ENCODE measurements around the gene KRTAP9-7.
"Not testable (repeated sequence)": the region's sequence is repeated elsewhere in the genome, so short reads cannot be mapped to it uniquely, and the experiment has no call there.

Gene KRTAP9-7

DNA sequence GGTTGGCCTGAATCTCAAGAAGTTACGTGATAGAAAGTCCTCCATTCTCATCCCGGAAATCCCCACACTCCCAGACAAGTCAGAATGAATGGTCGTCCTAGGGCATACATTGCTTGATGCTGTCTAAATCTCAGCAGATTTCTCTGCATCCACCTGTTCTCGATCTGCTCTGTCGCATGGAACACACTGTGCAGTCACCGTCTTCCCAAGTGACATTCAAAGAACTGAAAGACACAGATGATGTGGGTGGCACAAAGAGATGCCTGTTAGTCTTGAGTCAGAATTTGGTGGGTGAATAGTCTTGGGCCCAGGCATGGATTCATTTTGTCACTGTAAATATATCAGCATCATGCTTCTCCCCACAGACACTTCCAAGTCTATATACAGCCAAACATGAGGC is 43.8 kb upstream of the KRTAP9-7 start:
- Histone ChIP-seq H3K27me3 (ENCODE audit: insufficient read depth, low read length) (no peaks in the 10 kb centered on the region), H3K4me2 (ENCODE audit: low read length) (no peak overlapping the region), H3K9ac (ENCODE audit: low read length) (no peak overlapping the region), H3K27ac (ENCODE audit: low read depth, low read length, poor library complexity, severe bottlenecking) (no peak overlapping the region), H3K9me2 (ENCODE audit: low read depth, low read length) (no peaks in the 10 kb centered on the region), H3K9me3 (ENCODE audit: low read length) (no peaks in the 10 kb centered on the region), H3K4me3 (ENCODE audit: low read depth, low read length, poor library complexity, severe bottlenecking) (no peak overlapping the region), H3K36me3 (ENCODE audit: insufficient read depth, low read length) (no peaks in the 10 kb centered on the region), H4K20me1 (ENCODE audit: insufficient read depth, low read length) (no peaks in the 10 kb centered on the region), H3K79me2 (ENCODE audit: insufficient read depth, low read length) (no peaks in the 10 kb centered on the region), H2AFZ (ENCODE audit: low read length) (no peak overlapping the region), H3K4me1 (ENCODE audit: insufficient read depth, low read length, severe bottlenecking) (no peaks in the 10 kb centered on the region), H3F3A (ENCODE audit: insufficient read depth, low read length) (no peaks in the 10 kb centered on the region)
- TF ChIP-seq EZH2 (IDR thresholded peaks at IDR 0.05; ENCODE audit: borderline replicate concordance, low read length) = no peak
- TF ChIP-seq, protein P1, sequence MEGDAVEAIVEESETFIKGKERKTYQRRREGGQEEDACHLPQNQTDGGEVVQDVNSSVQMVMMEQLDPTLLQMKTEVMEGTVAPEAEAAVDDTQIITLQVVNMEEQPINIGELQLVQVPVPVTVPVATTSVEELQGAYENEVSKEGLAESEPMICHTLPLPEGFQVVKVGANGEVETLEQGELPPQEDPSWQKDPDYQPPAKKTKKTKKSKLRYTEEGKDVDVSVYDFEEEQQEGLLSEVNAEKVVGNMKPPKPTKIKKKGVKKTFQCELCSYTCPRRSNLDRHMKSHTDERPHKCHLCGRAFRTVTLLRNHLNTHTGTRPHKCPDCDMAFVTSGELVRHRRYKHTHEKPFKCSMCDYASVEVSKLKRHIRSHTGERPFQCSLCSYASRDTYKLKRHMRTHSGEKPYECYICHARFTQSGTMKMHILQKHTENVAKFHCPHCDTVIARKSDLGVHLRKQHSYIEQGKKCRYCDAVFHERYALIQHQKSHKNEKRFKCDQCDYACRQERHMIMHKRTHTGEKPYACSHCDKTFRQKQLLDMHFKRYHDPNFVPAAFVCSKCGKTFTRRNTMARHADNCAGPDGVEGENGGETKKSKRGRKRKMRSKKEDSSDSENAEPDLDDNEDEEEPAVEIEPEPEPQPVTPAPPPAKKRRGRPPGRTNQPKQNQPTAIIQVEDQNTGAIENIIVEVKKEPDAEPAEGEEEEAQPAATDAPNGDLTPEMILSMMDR (IDR thresholded peaks at IDR 0.05; ENCODE audit: low read length) = no peak

DNA sequence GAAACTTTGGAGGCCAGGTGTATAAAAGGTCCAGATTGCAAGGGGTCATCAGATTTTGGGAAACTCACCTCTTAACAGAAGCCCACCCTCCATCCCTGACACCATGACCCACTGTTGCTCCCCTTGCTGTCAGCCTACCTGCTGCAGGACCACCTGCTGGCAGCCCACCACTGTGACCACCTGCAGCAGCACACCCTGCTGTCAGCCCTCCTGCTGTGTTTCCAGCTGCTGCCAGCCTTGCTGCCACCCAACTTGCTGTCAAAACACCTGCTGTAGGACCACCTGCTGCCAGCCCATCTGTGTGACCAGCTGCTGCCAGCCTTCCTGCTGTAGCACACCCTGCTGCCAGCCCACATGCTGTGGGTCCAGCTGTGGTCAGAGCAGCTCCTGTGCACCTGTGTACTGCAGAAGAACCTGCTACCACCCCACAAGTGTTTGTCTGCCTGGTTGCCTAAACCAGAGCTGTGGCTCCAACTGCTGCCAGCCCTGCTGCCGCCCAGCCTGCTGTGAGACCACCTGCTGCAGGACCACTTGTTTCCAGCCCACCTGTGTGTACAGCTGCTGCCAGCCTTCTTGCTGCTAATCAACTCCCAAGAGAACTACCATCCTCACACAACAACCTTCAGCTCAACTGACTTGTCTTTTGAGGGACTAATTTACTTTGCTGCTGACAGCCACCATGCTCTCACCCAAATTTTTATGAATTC is 42.9 kb upstream of the KRTAP9-7 start, which contains the start of gene KRTAP9-3:
TSS of gene KRTAP9-3 (plus strand) at position 51 of the 707 bp plus-strand sequence. CDS start at position 104, 53 bp downstream.
- H3K4me1 ChIP-seq (ENCODE audit: insufficient read depth, low read length, severe bottlenecking); H3K9ac ChIP-seq (ENCODE audit: low read length); H3K27ac ChIP-seq (ENCODE audit: low read depth, low read length, poor library complexity, severe bottlenecking); H3K79me2 ChIP-seq (ENCODE audit: insufficient read depth, low read length); H2AFZ ChIP-seq (ENCODE audit: low read length); H3K4me3 ChIP-seq (ENCODE audit: low read depth, low read length, poor library complexity, severe bottlenecking); H3K4me2 ChIP-seq (ENCODE audit: low read length); H3K9me2 ChIP-seq (ENCODE audit: low read depth, low read length); H3K36me3 ChIP-seq (ENCODE audit: insufficient read depth, low read length); H3K9me3 ChIP-seq (ENCODE audit: low read length); H3F3A ChIP-seq (ENCODE audit: insufficient read depth, low read length); H3K27me3 ChIP-seq (ENCODE audit: insufficient read depth, low read length); H4K20me1 ChIP-seq (ENCODE audit: insufficient read depth, low read length): not testable (repeated sequence)

DNA sequence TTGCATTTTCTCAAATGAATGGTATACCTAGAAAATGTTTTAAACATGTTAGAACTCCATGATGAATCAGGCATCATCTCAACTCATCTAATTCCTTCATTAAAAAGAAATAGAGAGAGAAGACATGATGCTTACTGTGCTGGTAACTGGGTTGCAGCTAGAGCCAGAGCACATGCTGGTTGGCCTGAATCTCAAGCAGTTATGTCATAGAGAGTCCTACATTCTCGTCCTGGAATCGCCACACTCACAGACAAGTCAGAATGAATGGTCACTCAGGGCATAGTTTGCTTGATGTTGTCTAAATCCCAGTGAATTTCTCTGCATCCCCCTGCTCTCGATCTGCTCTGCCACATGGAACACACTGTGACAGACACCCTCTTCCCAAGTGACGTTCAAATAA is 38.4 kb upstream of the KRTAP9-7 start:
- H3K4me3 ChIP-seq (ENCODE audit: low read depth, low read length, poor library complexity, severe bottlenecking); H2AFZ ChIP-seq (ENCODE audit: low read length); H3K9ac ChIP-seq (ENCODE audit: low read length); H3K4me1 ChIP-seq (ENCODE audit: insufficient read depth, low read length, severe bottlenecking); H3F3A ChIP-seq (ENCODE audit: insufficient read depth, low read length); H3K9me2 ChIP-seq (ENCODE audit: low read depth, low read length); H3K4me2 ChIP-seq (ENCODE audit: low read length); H3K27ac ChIP-seq (ENCODE audit: low read depth, low read length, poor library complexity, severe bottlenecking); H3K36me3 ChIP-seq (ENCODE audit: insufficient read depth, low read length); H3K27me3 ChIP-seq (ENCODE audit: insufficient read depth, low read length); H3K79me2 ChIP-seq (ENCODE audit: insufficient read depth, low read length); H4K20me1 ChIP-seq (ENCODE audit: insufficient read depth, low read length); H3K9me3 ChIP-seq (ENCODE audit: low read length): not testable (repeated sequence)

DNA sequence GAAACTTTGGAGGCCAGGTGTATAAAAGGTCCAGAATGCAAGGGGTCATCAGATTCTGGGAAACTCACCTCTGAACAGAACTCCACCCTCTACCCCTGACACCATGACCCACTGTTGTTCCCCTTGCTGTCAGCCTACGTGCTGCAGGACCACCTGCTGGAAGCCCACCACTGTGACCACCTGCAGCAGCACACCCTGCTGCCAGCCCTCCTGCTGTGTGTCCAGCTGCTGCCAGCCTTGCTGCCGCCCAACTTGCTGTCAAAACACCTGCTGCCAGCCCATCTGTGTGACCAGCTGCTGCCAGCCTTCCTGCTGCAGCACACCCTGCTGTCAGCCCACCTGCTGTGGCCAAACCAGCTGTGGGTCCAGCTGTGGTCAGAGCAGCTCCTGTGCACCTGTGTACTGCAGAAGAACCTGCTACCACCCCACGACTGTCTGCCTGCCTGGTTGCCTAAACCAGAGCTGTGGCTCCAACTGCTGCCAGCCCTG is 37.5 kb upstream of the KRTAP9-7 start, which contains the start of gene KRTAP9-8:
TSS of gene KRTAP9-8 (plus strand) at position 51 of the 489 bp plus-strand sequence. CDS start at position 104, 53 bp downstream.
- H3K36me3 ChIP-seq (ENCODE audit: insufficient read depth, low read length); H3K79me2 ChIP-seq (ENCODE audit: insufficient read depth, low read length); H3K27me3 ChIP-seq (ENCODE audit: insufficient read depth, low read length); H3K9me2 ChIP-seq (ENCODE audit: low read depth, low read length); H3K4me3 ChIP-seq (ENCODE audit: low read depth, low read length, poor library complexity, severe bottlenecking); H3K9ac ChIP-seq (ENCODE audit: low read length); H3F3A ChIP-seq (ENCODE audit: insufficient read depth, low read length); H3K4me2 ChIP-seq (ENCODE audit: low read length); H4K20me1 ChIP-seq (ENCODE audit: insufficient read depth, low read length); H2AFZ ChIP-seq (ENCODE audit: low read length); H3K4me1 ChIP-seq (ENCODE audit: insufficient read depth, low read length, severe bottlenecking); H3K27ac ChIP-seq (ENCODE audit: low read depth, low read length, poor library complexity, severe bottlenecking); H3K9me3 ChIP-seq (ENCODE audit: low read length): not testable (repeated sequence)

DNA sequence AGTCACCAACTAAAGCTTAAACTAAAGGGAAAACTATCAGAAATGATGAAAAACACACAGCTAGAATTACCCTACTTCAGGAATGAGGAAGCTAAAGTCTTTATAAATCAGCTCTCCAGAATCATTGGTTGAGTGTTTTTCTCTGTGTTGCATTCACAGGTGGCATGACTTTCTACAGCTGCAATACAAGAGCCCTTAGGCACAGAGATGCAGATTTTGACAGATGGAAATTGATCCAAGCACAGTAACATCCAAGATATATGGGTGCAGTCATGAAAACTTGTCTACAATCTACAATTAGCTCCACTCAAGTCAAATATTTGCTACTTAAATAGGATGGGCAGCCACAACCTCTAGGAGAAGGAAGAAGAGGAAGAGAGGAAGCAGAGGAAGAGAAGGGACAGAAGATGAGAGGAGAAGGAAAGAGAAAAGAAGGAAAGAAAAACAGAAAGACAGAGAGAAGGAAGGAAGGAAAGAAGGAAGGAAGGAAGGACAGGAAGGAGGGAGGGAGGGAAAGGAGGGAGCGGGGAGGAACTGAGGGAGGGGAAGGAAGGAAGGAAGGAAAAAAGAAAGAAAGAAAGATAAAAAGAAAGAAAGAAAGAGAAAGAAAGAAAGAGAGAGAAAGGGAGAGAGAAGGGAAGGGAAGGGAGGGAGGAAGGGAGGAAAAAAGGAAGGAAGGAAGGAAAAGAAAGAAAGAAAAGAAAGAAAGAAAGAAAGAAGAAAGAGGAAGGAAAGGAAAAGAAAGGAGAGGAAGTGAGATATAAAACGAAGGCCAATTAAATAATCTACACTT is 28.3 kb upstream of the KRTAP9-7 start:
- H3K4me3 ChIP-seq (ENCODE audit: low read depth, low read length, poor library complexity, severe bottlenecking); H3K9me3 ChIP-seq (ENCODE audit: low read length); H3K27ac ChIP-seq (ENCODE audit: low read depth, low read length, poor library complexity, severe bottlenecking); H2AFZ ChIP-seq (ENCODE audit: low read length); H3K27me3 ChIP-seq (ENCODE audit: insufficient read depth, low read length); H3K79me2 ChIP-seq (ENCODE audit: insufficient read depth, low read length); H3K9ac ChIP-seq (ENCODE audit: low read length); H3K9me2 ChIP-seq (ENCODE audit: low read depth, low read length); H3K4me1 ChIP-seq (ENCODE audit: insufficient read depth, low read length, severe bottlenecking); H3K4me2 ChIP-seq (ENCODE audit: low read length); H4K20me1 ChIP-seq (ENCODE audit: insufficient read depth, low read length); H3K36me3 ChIP-seq (ENCODE audit: insufficient read depth, low read length); H3F3A ChIP-seq (ENCODE audit: insufficient read depth, low read length): not testable (repeated sequence)

DNA sequence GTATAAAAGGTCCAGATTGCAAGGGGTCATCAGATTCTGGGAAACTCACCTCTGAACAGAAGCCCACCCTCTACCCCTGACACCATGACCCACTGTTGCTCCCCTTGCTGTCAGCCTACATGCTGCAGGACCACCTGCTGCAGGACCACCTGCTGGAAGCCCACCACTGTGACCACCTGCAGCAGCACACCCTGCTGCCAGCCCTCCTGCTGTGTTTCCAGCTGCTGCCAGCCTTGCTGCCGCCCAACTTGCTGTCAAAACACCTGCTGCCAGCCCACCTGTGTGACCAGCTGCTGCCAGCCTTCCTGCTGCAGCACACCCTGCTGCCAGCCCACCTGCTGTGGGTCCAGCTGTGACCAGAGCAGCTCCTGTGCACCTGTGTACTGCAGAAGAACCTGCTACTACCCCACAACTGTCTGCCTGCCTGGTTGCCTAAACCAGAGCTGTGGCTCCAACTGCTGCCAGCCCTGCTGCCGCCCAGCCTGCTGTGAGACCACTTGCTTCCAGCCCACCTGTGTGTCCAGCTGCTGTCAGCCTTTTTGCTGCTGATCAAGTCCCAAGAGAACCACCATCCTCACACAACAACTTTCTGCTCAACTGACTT is 25.8 kb upstream of the KRTAP9-7 start, which contains the start of gene KRTAP9-4:
TSS of gene KRTAP9-4 (plus strand) at position 51 of the 604 bp plus-strand sequence. CDS start at position 85, 34 bp downstream.
- not testable (repeated sequence) for H3K9me3 ChIP-seq (ENCODE audit: low read length); H3K4me1 ChIP-seq (ENCODE audit: insufficient read depth, low read length, severe bottlenecking); H3K9me2 ChIP-seq (ENCODE audit: low read depth, low read length); H3K79me2 ChIP-seq (ENCODE audit: insufficient read depth, low read length); H3K27ac ChIP-seq (ENCODE audit: low read depth, low read length, poor library complexity, severe bottlenecking); H2AFZ ChIP-seq (ENCODE audit: low read length); H3K4me2 ChIP-seq (ENCODE audit: low read length); H3K4me3 ChIP-seq (ENCODE audit: low read depth, low read length, poor library complexity, severe bottlenecking); H4K20me1 ChIP-seq (ENCODE audit: insufficient read depth, low read length); H3F3A ChIP-seq (ENCODE audit: insufficient read depth, low read length); H3K36me3 ChIP-seq (ENCODE audit: insufficient read depth, low read length); H3K9ac ChIP-seq (ENCODE audit: low read length); H3K27me3 ChIP-seq (ENCODE audit: insufficient read depth, low read length)

All from OCI-LY1 (cell line).